ENCODE results near the gene LMO7. TPM values are rescaled to one million over a fixed set of nuclear protein-coding genes. Genes with fewer than 3 reads are reported as not detected.
"Not testable (repeated sequence)": the region's sequence is repeated elsewhere in the genome, so short reads cannot be mapped to it uniquely, and the experiment has no call there.

LMO7 gene
- total RNA-seq, 1 experiment from 2014 or later, result 100 TPM

DNA sequence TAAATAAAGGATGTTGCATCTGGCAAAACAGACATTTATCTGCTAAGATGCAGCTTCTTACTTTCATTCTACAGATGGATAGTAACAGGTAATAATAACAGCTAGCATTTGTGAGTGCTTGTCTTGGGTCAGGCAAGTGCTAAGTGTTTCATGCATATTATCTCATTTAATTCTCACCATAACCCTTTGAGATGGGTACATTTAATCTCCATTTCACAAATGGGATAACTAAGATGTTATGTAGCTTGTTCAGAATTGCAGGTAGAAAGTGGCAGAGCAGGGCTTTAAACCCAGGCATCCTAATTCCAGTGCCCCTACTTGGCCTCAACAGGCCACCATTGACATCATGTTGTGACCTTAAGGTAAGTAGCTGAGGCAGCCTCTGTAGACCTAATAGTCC lies 69.8 kb downstream of the LMO7 start:
- no peaks in the 10 kb centered on the region for H3K9me3 ChIP-seq
- no peak for DNase-seq
- H3K36me3 ChIP-seq, result peaks cover 38% of the 10 kb centered on the region
- H3K4me3 ChIP-seq, result no peak overlapping the region
- H3K27me3 ChIP-seq, result no peaks in the 10 kb centered on the region

DNA sequence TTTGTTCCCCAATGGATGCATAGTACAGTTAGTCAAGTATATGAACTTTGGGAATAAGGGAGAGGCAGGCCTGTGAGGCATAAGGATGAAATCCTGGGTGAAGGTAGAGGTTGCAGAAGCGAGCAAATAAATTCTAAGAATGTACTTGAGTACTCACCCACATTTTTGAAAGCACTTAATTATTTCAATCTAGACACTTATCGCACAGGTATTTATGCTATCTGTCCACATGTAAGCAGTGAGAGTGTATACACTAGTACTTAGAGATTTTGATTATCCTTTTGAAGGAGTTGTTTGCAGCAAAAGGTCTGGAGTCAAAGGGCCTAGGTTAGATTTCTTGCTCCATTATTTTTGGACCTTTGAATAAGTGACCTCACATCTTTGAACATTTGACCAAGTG lies 77.7 kb downstream of the LMO7 start:
- H3K27me3 ChIP-seq, result no peaks in the 10 kb centered on the region
- DNase-seq, result no peak
- H3K9me3 ChIP-seq, result no peaks in the 10 kb centered on the region
- H3K36me3 ChIP-seq, result peaks cover 43% of the 10 kb centered on the region
- H3K4me3 ChIP-seq, result no peak overlapping the region

DNA sequence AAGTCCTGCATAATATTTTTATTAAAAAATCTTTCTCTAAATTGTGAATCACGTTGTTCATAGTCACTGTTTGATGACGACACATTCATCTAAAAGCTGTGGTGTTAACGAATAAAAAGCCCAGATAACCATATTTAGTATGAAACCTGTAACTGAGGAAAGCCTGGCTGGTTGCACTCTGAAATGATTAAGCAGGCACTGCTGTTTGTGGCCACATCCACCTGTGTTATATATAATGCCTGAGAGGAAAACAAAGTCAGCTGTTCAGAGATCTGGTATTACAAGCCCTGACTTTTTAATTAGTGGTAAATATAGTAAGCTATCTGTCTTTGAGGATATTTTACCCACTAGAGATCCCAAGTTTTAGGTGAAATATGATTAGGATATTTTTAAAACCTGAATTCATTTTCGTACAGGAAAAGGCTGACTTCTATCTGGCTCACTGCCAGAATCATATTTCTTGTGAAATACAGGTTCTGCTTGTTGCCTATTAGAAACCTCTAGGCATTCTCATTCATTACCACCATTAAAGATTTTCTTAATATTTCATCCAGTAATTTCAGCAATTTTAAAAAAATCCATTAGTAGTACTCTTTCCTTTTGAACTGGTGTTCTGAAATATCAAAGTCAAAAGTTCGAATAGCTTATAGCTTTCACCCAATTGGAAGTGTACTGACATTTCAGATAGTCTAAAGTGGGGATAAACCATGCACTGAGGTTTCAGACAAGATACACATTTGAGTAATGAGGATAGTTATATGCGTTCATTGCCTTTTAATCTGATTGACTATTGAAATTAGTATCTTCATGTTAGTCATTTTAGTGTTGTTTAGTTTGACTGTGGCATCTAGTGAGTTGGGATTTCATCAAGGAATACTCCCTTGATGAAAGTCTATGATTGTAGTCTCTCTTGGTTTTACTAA lies 79.7 kb downstream of the LMO7 start:
- peaks cover 60% of the 10 kb centered on the region for H3K36me3 ChIP-seq

GRCh38 chr13:75717525-75717924 lies 81.4 kb downstream of the LMO7 start:
- DNase-seq, result no peak
- Histone ChIP-seq H3K4me3 (no peak overlapping the region), H3K9me3 (no peaks in the 10 kb centered on the region), H3K27me3 (no peaks in the 10 kb centered on the region), H3K36me3 (peaks cover 70% of the 10 kb centered on the region)

More for the DNA sequence above, 79.7 kb downstream of the LMO7 start:
- DNase-seq, result no peak
- H3K4me3 ChIP-seq, result no peak overlapping the region
- H3K9me3 ChIP-seq, result no peaks in the 10 kb centered on the region
- H3K27me3 ChIP-seq, result no peaks in the 10 kb centered on the region

DNA sequence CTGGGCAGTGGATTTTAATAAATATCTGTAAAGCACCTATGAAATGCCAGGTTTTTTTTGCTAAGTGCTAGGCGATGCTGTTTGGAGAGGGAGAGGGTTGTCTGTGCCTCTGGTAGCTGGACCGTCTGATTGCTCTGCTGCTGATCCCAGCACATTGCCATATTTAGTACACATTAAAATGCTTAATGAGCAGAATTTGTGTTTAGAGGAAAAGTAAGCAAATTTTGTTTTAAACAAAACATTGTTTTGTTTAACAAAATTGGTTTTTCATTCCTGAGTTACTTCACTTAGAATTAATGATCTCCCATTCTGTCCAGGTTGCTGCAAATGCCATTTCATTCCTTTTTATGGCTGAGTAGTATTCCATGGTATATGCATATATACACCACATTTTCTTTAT lies 85.2 kb downstream of the LMO7 start:
- Histone ChIP-seq H3K36me3 (peaks cover 81% of the 10 kb centered on the region), H3K9me3 (no peaks in the 10 kb centered on the region; the same call in 1 of the 2 replicates), H3K27me3 (no peaks in the 10 kb centered on the region), H3K4me3 (no peak overlapping the region)
- DNase-seq, result no peak

GRCh38 chr13:75723901-75724300 lies 87.8 kb downstream of the LMO7 start:
- Histone ChIP-seq H3K9me3 (no peaks in the 10 kb centered on the region; the same call in 1 of the 2 replicates), H3K4me3 (no peak overlapping the region), H3K36me3 (peaks cover 78% of the 10 kb centered on the region), H3K27me3 (no peaks in the 10 kb centered on the region)
- DNase-seq, result no peak

DNA sequence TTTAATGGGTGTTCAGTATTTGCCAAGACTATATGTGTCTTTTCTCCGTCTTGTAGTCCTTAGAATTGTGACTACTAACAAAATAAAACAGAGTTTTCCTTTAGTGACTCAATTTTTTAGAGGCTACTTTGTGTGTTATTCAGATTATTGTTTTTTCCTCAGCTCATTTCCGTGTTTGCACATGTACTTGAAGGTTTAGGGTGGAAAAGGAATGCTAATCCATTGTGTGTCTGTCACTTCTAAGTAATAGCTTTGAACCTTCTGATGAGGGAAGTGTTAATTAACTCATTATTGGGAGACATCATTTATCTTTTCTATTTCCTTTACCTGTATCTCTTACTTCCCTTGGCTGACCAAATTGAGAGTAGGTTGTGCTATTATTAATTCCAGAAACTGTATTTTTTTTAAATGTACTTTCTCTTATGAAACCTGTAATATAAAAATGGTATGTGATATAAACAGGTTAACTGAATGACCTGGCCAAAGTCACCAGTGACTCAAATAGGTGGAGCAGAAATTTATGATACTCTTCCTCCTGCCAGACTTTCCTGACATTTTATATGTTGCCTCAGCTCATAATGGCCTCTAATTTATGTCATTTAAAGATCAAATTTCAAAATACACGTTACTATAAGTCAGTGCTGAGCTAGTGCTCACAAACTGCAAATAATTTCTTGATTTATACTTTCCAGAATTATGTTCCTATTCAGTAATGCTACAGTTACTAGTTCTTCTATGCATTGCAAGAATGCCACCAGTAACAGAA lies 88.8 kb downstream of the LMO7 start:
- H3K27me3 ChIP-seq, result no peaks in the 10 kb centered on the region
- H3K4me3 ChIP-seq, result no peak overlapping the region
- no peaks in the 10 kb centered on the region; the same call in 1 of the 2 replicates for H3K9me3 ChIP-seq
- DNase-seq, result no peak
- H3K36me3 ChIP-seq, result peaks cover 68% of the 10 kb centered on the region

DNA sequence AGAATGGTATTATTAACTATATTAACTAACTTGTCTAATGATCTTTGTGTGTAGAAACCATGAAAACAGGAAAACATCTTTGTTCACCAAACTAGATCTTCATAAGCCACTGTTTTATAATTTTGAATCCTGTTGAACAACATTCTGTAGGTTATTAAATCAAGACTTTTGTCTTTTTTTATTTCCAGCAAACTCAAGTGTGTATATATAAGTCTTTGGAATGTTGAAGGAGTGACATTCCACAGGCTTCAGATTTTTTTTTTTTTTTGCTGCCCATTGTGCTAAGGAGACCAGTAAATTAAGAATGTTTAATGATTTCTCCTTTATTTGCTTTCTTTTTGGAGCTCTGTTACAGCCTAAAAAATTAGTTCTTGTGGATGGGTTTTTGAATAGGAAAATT lies 89.6 kb downstream of the LMO7 start:
- H3K9me3 ChIP-seq, result no peaks in the 10 kb centered on the region; the same call in 1 of the 2 replicates
- H3K4me3 ChIP-seq, result no peak overlapping the region
- H3K36me3 ChIP-seq, result peaks cover 60% of the 10 kb centered on the region
- H3K27me3 ChIP-seq, result no peaks in the 10 kb centered on the region
- DNase-seq, result no peak

GRCh38 chr13:75726306-75726705 lies 90.2 kb downstream of the LMO7 start:
- peaks cover 60% of the 10 kb centered on the region for H3K36me3 ChIP-seq
- H3K9me3 ChIP-seq, result peaks cover 3% of the 10 kb centered on the region; the same call in 1 of the 2 replicates
- no peaks in the 10 kb centered on the region for H3K27me3 ChIP-seq
- H3K4me3 ChIP-seq, result no peak overlapping the region
- DNase-seq, result no peak

GRCh38 chr13:75733113-75733512 lies 97.0 kb downstream of the LMO7 start:
- DNase-seq, H3K4me3 ChIP-seq, H3K27me3 ChIP-seq, H3K9me3 ChIP-seq: not testable (repeated sequence)
- H3K36me3 ChIP-seq, result peaks cover 41% of the 10 kb centered on the region

GRCh38 chr13:75736173-75736572 lies 100.0 kb downstream of the LMO7 start:
- H3K27me3 ChIP-seq, result no peaks in the 10 kb centered on the region
- no peak for DNase-seq
- H3K9me3 ChIP-seq, result peaks cover under 1% of the 10 kb centered on the region; the same call in 1 of the 2 replicates
- H3K4me3 ChIP-seq, result no peak overlapping the region
- peaks cover 59% of the 10 kb centered on the region for H3K36me3 ChIP-seq

DNA sequence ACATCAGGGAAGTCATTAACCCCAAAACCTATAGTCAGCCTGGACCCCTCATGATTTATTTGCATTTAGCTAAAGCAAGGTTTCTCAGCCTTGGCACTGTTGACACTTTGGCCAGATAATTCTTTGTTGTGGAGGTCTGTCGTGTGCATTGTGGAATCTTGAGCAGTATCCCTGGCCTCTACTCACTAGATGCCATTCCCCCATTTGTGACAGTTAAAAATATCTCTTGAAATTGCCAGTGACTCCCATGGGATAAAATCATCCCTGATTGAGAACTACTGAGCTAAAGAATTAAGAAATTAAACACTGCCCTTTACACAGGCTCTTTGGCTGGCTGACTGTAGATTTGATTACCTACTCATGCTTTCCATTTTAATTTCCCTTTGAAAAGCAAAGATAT lies 102.7 kb downstream of the LMO7 start:
- Histone ChIP-seq H3K4me3 (no peak overlapping the region), H3K9me3 (no peaks in the 10 kb centered on the region; the same call in 1 of the 2 replicates), H3K36me3 (peaks cover 77% of the 10 kb centered on the region), H3K27me3 (no peaks in the 10 kb centered on the region)
- no peak for DNase-seq

DNA sequence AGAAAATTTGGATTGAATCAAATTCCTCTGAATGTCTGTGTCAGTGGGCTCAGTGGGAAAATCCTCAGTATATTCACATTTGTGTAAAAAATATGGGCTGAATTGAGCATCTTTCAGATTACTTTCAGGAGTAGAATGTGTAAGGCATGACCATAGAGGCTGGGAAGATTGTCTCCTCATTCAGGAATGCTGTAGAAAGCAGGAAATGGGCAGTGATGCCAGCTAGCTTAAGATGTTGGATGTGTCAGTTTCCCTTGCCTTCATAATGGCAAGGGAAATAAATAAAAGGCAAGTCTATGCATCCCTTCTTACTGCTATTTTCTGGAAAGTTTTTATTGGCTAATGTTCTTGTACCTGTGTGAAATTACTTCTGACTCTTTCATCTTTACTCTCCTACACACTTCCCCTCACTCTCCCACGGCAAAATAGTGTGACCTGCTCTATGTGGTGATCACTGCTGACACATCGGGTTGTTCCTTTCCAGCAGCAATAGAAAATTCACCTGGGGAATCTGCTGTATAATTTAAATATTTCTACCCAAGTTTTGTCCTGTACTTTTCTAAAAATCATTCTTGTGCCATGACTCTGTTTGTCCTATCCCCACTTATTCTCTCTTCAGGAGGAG lies 103.2 kb downstream of the LMO7 start:
- H3K4me3 ChIP-seq, result no peak overlapping the region
- H3K27me3 ChIP-seq, result no peaks in the 10 kb centered on the region
- no peaks in the 10 kb centered on the region; the same call in 1 of the 2 replicates for H3K9me3 ChIP-seq
- peak; percentile 64 for DNase-seq
- peaks cover 73% of the 10 kb centered on the region for H3K36me3 ChIP-seq

GRCh38 chr13:75740031-75740430 lies 103.9 kb downstream of the LMO7 start:
- no peak for DNase-seq
- H3K36me3 ChIP-seq, result peaks cover 67% of the 10 kb centered on the region
- no peaks in the 10 kb centered on the region; the same call in 1 of the 2 replicates for H3K9me3 ChIP-seq

GRCh38 chr13:75743072-75743471 lies 106.9 kb downstream of the LMO7 start:
- DNase-seq, H3K9me3 ChIP-seq, H3K4me3 ChIP-seq: not testable (repeated sequence)

More at GRCh38 chr13:75740031-75740430, 103.9 kb downstream of the LMO7 start:
- Histone ChIP-seq H3K27me3 (no peaks in the 10 kb centered on the region), H3K4me3 (no peak overlapping the region)

DNA sequence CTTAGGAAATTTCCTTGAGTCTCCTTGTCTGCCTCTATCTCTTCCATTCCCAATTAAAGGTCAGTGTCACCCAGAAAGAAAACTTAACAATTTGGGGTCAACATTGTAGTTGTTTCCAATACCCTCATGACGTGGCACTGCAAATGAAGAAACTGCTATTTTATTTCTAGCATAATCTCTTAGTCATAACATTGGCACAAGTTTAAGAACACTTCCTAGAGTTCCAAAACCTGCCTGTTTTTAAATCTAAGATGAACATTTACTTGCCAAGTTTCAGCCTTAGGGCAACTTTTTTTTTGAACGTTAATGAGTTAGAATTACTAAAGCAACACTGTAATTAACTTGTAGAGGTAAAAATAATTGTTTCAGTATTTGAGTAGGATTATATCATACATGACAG lies 108.0 kb downstream of the LMO7 start:
- no peaks in the 10 kb centered on the region; the same call in 1 of the 2 replicates for H3K9me3 ChIP-seq
- no peak overlapping the region for H3K4me3 ChIP-seq
- H3K36me3 ChIP-seq, result peaks cover 55% of the 10 kb centered on the region
- no peaks in the 10 kb centered on the region for H3K27me3 ChIP-seq
- no peak for DNase-seq

More at GRCh38 chr13:75743072-75743471, 106.9 kb downstream of the LMO7 start:
- H3K36me3 ChIP-seq, result peaks cover 62% of the 10 kb centered on the region
- H3K27me3 ChIP-seq, result not testable (repeated sequence)

DNA sequence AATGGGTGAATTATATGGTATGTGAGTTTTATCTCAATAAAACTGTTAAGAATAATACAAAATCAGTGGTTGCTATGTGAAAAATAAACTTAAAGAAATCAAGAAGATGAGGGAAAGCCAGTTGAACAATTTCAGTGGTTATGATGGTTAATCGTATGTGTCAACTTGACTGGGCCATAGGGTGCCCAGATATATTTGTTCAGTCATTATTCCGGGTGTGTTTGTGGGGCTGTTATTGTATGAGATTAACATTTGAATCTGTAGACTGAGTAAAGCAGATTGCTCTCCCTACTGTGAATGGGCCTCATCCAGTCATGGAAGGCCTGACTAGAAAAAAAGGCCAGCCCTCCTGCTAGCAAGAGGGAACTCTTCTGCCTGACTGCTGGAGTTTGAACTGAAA lies 109.3 kb downstream of the LMO7 start:
- Histone ChIP-seq H3K36me3 (peaks cover 47% of the 10 kb centered on the region), H3K27me3 (no peaks in the 10 kb centered on the region), H3K9me3 (no peaks in the 10 kb centered on the region; the same call in 1 of the 2 replicates), H3K4me3 (no peak overlapping the region)
- DNase-seq, result no peak

Measured in MG63 (cell line).